Measurements from ENCODE around the gene FRRS1. TPM values are rescaled to one million over a fixed set of nuclear protein-coding genes. Genes with fewer than 3 reads are reported as not detected.
A peak's percentile ranks its signal among the peaks of the same experiment; 100 is the strongest.

FRRS1 gene
- total and polyA plus RNA-seq, 2 donors (not counting 1 experiment from before 2014, with no cell fraction given), result 10.3 to 32.7 TPM

GRCh38 chr1:99728494-99729235 is 37.8 kb downstream of the FRRS1 start:
- no peak overlapping the region for H3K27ac ChIP-seq (ENCODE audit: insufficient read depth, low read length)
- H3K4me2 ChIP-seq (ENCODE audit: extremely low read depth, insufficient read depth, low read length), result no peak overlapping the region
- H3K9ac ChIP-seq (ENCODE audit: insufficient read depth, low read length), result no peak overlapping the region
- no peaks in the 10 kb centered on the region for H3K27me3 ChIP-seq (ENCODE audit: control insufficient read depth, insufficient read depth, low read length)
- H3K4me1 ChIP-seq (ENCODE audit: control insufficient read depth, extremely low read depth, insufficient read depth, low read length), result no peaks in the 10 kb centered on the region
- no peaks in the 10 kb centered on the region for H4K20me1 ChIP-seq (ENCODE audit: control insufficient read depth, extremely low read depth, insufficient read depth, low read length)
- peak in 1 of 2 donors; percentile 28 for DNase-seq (ENCODE audit: low read depth in 2 of 2)
- TF ChIP-seq CTCF (conservative IDR thresholded peaks at IDR 0.05 in 1 of 2, IDR thresholded peaks at IDR 0.05 in 1 of 2; ENCODE audit: low read depth in 1 of 2, low read length in 2 of 2) (peak; percentile 11 to 47), EZH2 (IDR thresholded peaks at IDR 0.05; ENCODE audit: low read length, missing control alignments) (no peak)
- H3K79me2 ChIP-seq (ENCODE audit: control insufficient read depth, insufficient read depth, low read length), result no peaks in the 10 kb centered on the region
- H2AFZ ChIP-seq (ENCODE audit: low read length), result no peak overlapping the region
- no peak overlapping the region for H3K4me3 ChIP-seq (replicated peaks in 1 of 4; ENCODE audit: control extremely low read depth in 1 of 4, insufficient read depth in 1 of 4, low read depth in 3 of 4, low read length in 4 of 4)
- no peaks in the 10 kb centered on the region for H3K9me3 ChIP-seq (ENCODE audit: control insufficient read depth, insufficient read depth, low read depth, low read length)
- H3K36me3 ChIP-seq (ENCODE audit: control insufficient read depth, insufficient read depth, low read length), result no peaks in the 10 kb centered on the region

GRCh38 chr1:99727575-99728185 is 38.8 kb downstream of the FRRS1 start:
- no peaks in the 10 kb centered on the region for H3K27me3 ChIP-seq (ENCODE audit: control insufficient read depth, insufficient read depth, low read length)
- DNase-seq (ENCODE audit: low read depth in 2 of 2), result peak; percentile 30 to 85
- H3K4me2 ChIP-seq (ENCODE audit: extremely low read depth, insufficient read depth, low read length), result no peak overlapping the region
- H3K4me1 ChIP-seq (ENCODE audit: control insufficient read depth, extremely low read depth, insufficient read depth, low read length), result no peaks in the 10 kb centered on the region
- H2AFZ ChIP-seq (ENCODE audit: low read length), result no peak overlapping the region
- H4K20me1 ChIP-seq (ENCODE audit: control insufficient read depth, extremely low read depth, insufficient read depth, low read length), result no peaks in the 10 kb centered on the region
- no peaks in the 10 kb centered on the region for H3K36me3 ChIP-seq (ENCODE audit: control insufficient read depth, insufficient read depth, low read length)
- no peaks in the 10 kb centered on the region for H3K9me3 ChIP-seq (ENCODE audit: control insufficient read depth, insufficient read depth, low read depth, low read length)
- no peak for TF ChIP-seq EZH2 (IDR thresholded peaks at IDR 0.05; ENCODE audit: low read length, missing control alignments)
- no peak for TF ChIP-seq CTCF (conservative IDR thresholded peaks at IDR 0.05 in 1 of 2, IDR thresholded peaks at IDR 0.05 in 1 of 2; ENCODE audit: low read depth in 1 of 2, low read length in 2 of 2)
- H3K27ac ChIP-seq (ENCODE audit: insufficient read depth, low read length), result no peak overlapping the region
- no peak overlapping the region for H3K9ac ChIP-seq (ENCODE audit: insufficient read depth, low read length)
- no peaks in the 10 kb centered on the region for H3K79me2 ChIP-seq (ENCODE audit: control insufficient read depth, insufficient read depth, low read length)
- H3K4me3 ChIP-seq (replicated peaks in 1 of 4; ENCODE audit: control extremely low read depth in 1 of 4, insufficient read depth in 1 of 4, low read depth in 3 of 4, low read length in 4 of 4), result no peak overlapping the region

- Histone ChIP-seq H3K9ac (ENCODE audit: insufficient read depth, low read length) (no peak overlapping the region), H3K9me3 (ENCODE audit: control insufficient read depth, insufficient read depth, low read depth, low read length) (no peaks in the 10 kb centered on the region), H3K27me3 (ENCODE audit: control insufficient read depth, insufficient read depth, low read length) (no peaks in the 10 kb centered on the region), H4K20me1 (ENCODE audit: control insufficient read depth, extremely low read depth, insufficient read depth, low read length) (no peaks in the 10 kb centered on the region), H2AFZ (ENCODE audit: low read length) (no peak overlapping the region), H3K27ac (ENCODE audit: insufficient read depth, low read length) (no peak overlapping the region), H3K4me2 (ENCODE audit: extremely low read depth, insufficient read depth, low read length) (no peak overlapping the region), H3K4me3 (replicated peaks in 1 of 4; ENCODE audit: control extremely low read depth in 1 of 4, insufficient read depth in 1 of 4, low read depth in 3 of 4, low read length in 4 of 4) (no peak overlapping the region), H3K79me2 (ENCODE audit: control insufficient read depth, insufficient read depth, low read length) (no peaks in the 10 kb centered on the region), H3K36me3 (ENCODE audit: control insufficient read depth, insufficient read depth, low read length) (no peaks in the 10 kb centered on the region), H3K4me1 (ENCODE audit: control insufficient read depth, extremely low read depth, insufficient read depth, low read length) (no peaks in the 10 kb centered on the region)
- DNase-seq (ENCODE audit: low read depth in 2 of 2), result no peak
- TF ChIP-seq CTCF (conservative IDR thresholded peaks at IDR 0.05 in 1 of 2, IDR thresholded peaks at IDR 0.05 in 1 of 2; ENCODE audit: low read depth in 1 of 2, low read length in 2 of 2) (no peak), EZH2 (IDR thresholded peaks at IDR 0.05; ENCODE audit: low read length, missing control alignments) (no peak)
Measured at GRCh38 chr1:99726818-99727217, 39.6 kb downstream of the FRRS1 start.

Measured in fibroblast of lung (primary cell).